Subcutaneous adipose tissue (tissue), 4 donors: ENCODE results near the gene KPRP. TPM values are rescaled to one million over a fixed set of nuclear protein-coding genes. Genes with fewer than 3 reads are reported as not detected.

Source experiments
- total RNA-seq, 4 donors: library from RNA; depleted of rRNA; stranded (reverse); fragments of >200 nt; gene quantifications; one replicate each; pipeline ENCODE4 v1.1.0, GENCODE V29; 2016
- TF ChIP-seq, protein P1 (sequence below): fragments of 450-650 bp; IDR thresholded peaks from one replicate; pipeline ENCODE4 v1.5.1; 2016; ENCODE audit warnings: low read depth, mild to moderate bottlenecking, control low read depth, antibody characterized with exemption, moderate library complexity

Gene KPRP, protein sequence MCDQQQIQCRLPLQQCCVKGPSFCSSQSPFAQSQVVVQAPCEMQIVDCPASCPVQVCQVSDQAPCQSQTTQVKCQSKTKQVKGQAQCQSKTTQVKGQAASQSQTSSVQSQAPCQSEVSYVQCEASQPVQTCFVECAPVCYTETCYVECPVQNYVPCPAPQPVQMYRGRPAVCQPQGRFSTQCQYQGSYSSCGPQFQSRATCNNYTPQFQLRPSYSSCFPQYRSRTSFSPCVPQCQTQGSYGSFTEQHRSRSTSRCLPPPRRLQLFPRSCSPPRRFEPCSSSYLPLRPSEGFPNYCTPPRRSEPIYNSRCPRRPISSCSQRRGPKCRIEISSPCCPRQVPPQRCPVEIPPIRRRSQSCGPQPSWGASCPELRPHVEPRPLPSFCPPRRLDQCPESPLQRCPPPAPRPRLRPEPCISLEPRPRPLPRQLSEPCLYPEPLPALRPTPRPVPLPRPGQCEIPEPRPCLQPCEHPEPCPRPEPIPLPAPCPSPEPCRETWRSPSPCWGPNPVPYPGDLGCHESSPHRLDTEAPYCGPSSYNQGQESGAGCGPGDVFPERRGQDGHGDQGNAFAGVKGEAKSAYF
- not detected for total RNA-seq

DNA sequence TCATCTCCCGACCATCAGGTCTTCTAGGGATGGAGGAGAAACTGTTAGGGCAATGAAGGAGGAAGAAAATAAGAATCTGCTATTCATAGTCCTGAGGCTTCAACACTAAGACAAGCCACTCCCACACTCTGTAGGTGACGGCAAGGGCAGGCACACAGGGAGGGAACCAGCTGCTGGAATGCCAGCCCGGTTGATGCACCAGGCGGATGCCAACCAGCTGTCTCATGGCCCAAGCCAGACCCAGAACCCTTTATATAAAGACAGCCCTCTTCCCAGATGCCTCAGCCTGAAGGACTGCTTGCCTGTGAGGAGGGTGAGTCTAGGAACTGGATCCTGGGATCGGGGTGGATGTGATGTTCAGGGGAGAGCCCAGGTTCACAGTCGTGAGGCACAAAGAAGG, at the start of gene KPRP:
Gene KPRP, plus strand, starts transcription at position 279 of the 400 bp plus-strand sequence. CDS start 1,564 bp downstream, outside the sequence.
- TF ChIP-seq, protein P1, sequence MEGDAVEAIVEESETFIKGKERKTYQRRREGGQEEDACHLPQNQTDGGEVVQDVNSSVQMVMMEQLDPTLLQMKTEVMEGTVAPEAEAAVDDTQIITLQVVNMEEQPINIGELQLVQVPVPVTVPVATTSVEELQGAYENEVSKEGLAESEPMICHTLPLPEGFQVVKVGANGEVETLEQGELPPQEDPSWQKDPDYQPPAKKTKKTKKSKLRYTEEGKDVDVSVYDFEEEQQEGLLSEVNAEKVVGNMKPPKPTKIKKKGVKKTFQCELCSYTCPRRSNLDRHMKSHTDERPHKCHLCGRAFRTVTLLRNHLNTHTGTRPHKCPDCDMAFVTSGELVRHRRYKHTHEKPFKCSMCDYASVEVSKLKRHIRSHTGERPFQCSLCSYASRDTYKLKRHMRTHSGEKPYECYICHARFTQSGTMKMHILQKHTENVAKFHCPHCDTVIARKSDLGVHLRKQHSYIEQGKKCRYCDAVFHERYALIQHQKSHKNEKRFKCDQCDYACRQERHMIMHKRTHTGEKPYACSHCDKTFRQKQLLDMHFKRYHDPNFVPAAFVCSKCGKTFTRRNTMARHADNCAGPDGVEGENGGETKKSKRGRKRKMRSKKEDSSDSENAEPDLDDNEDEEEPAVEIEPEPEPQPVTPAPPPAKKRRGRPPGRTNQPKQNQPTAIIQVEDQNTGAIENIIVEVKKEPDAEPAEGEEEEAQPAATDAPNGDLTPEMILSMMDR, result no peak

DNA sequence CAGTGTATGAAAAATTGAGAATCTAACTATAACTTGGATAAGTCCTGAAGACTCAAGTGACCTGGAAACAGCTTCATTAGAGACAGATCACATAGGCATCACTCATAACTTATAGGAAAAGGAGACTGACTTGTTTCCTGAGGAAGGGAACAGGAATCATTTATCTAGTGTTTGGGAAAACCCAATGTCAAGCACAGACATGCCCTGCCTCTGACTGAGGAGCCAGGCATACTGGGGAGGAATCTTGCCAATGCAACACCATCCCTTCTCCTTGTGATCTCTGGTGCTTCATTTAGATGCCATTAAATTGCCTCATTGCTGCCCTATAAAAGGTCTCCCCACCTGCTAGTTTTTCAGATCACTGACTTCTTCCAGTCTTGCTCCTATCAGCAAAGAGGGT, 39.6 kb upstream of the KPRP start:
- TF ChIP-seq, protein P1, result no peak

DNA sequence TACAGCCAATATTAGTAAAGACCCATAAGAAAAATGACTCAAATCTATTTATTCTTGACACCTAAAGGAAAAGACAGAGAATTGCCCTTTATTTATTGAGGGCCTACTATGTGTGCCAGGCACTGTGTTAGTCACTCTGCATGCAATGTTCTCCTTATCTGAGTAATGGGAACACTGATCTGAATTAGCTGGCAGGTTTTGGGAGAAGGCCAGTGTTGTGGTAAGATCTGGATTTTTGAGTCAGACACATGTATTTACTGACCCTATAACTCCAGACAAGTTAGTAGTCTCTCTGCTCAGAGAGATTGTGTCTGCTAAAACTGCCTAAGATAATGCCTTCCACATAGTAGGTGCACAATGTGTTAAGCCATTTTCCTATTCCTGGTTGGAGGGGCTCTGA, 32.6 kb upstream of the KPRP start:
- TF ChIP-seq, protein P1, result no peak

DNA sequence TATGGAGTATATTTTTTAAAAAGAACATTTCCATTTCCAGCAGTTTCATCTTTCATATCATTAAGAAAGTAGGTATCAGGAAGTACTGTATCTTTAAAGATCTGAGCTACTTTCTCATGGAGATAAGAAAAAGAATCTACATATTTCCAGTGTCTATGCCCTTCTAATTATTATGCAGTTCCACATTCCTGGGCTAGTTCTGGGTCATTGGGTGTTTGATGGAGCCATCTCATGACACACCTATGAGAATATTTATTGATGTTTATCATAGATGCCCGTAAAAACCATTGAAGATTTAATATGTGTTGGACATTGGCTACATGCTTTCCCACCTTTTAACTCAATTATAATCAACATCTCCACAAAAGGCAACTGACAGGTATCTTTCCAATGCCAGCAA, 28.8 kb upstream of the KPRP start:
- TF ChIP-seq, protein P1, result no peak

DNA sequence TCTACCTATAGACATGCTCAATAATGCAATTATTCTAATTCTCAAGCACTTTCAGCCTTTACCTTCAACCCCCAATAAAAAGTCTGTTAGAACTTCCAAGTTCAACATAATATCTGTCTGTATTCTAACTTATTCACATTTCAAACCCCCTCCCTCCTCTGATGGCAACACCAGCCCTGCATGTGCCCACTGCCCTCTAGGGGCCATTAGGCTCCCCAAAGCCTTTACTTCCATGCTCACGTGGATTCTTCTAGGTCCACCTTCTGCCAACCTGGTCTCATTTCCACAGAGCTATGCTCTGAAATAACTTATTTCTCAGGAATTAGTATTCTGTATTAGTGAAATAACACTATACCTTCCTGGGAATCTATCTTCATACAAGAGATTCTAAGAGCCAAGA, 22.2 kb upstream of the KPRP start:
- TF ChIP-seq, protein P1, result no peak

DNA sequence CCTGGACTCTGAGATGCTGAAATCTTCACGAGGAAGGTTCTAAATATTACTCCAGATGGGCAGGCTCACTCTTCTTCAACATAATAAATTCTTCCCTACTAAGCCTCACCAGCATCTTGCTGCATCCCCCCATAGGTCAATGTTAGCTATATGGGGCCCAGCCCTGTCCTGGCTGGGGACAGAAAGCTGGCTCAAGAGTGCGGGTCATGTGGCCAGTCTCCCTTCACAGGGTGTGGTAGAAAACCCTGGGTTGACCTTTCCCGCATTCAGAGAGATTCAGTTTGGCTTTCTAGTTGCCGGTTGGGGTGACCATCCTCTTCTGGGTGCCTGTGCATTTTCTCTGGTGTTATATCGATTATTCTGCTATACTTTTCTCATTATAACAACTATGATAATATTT, 19.8 kb upstream of the KPRP start:
- TF ChIP-seq, protein P1, result no peak

DNA sequence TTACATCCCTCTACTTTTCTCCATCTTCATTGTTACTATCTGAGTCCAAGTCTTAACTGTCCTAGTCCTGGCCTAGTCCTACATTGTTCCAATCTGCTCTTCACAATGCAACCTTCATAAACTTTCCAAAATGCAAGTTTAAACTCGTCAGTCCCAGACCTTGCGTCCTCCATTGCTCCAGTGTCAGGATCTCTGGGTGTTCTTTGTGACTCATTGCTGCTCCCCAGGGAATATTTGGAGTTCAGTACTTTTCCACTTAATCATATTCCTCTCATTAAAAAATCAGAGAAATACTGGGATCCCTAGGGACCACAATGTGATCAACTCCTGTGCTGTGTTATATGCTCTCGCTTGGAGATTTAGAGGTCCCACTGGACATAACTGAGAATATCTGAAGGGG, 18.0 kb upstream of the KPRP start:
- TF ChIP-seq, protein P1, result no peak
